Measurements from ENCODE around the gene GLI3. TPM values are rescaled to one million over a fixed set of nuclear protein-coding genes. Genes with fewer than 3 reads are reported as not detected.

GLI3 gene
- total RNA-seq, 2 donors from 2014 or later: 9.2 to 14.7 TPM

- Histone ChIP-seq H3K9me3 (no peaks in the 10 kb centered on the region), H3K36me3 (no peaks in the 10 kb centered on the region), H3K27me3 (replicated peaks; ENCODE audit: insufficient read depth) (no peaks in the 10 kb centered on the region), H3K27ac (no peak overlapping the region), H3K4me3 (no peak overlapping the region), H3K4me1 (replicated peaks) (peaks cover 1% of the 10 kb centered on the region)
- DNase-seq (ENCODE audit: low spot score): no peak
- no peak for TF ChIP-seq CTCF (IDR thresholded peaks at IDR 0.05)
- TF ChIP-seq POLR2A (IDR thresholded peaks at IDR 0.05): no peak
- TF ChIP-seq POLR2AphosphoS5 (IDR thresholded peaks at IDR 0.05): no peak
- intact Hi-C loops (cut with DNase I): no loop called here
Observed at GRCh38 chr7:42145539-42145938, 91.5 kb downstream of the GLI3 start.

GRCh38 chr7:42144604-42145003, 92.4 kb downstream of the GLI3 start:
- TF ChIP-seq POLR2A (IDR thresholded peaks at IDR 0.05) (no peak), POLR2AphosphoS5 (IDR thresholded peaks at IDR 0.05) (no peak), CTCF (IDR thresholded peaks at IDR 0.05) (no peak)
- intact Hi-C loops (cut with DNase I): no loop called here
- Histone ChIP-seq H3K27ac (no peak overlapping the region), H3K36me3 (no peaks in the 10 kb centered on the region), H3K4me3 (no peak overlapping the region), H3K27me3 (replicated peaks; ENCODE audit: insufficient read depth) (no peaks in the 10 kb centered on the region), H3K9me3 (no peaks in the 10 kb centered on the region), H3K4me1 (replicated peaks) (no peaks in the 10 kb centered on the region)
- no peak for DNase-seq (ENCODE audit: low spot score)
- 74% methylated on average over 4 of the region's 4 CpGs for WGBS

- TF ChIP-seq POLR2A (IDR thresholded peaks at IDR 0.05) (no peak), CTCF (IDR thresholded peaks at IDR 0.05) (no peak), POLR2AphosphoS5 (IDR thresholded peaks at IDR 0.05) (no peak)
- Histone ChIP-seq H3K9me3 (no peaks in the 10 kb centered on the region), H3K27me3 (replicated peaks; ENCODE audit: insufficient read depth) (no peaks in the 10 kb centered on the region), H3K4me1 (replicated peaks) (no peaks in the 10 kb centered on the region), H3K36me3 (no peaks in the 10 kb centered on the region), H3K4me3 (no peak overlapping the region), H3K27ac (no peak overlapping the region)
- DNase-seq (ENCODE audit: low spot score): no peak
- intact Hi-C loops (cut with DNase I): no loop called here
- whole genome bisulfite sequencing: 60% methylated on average over 14 of the region's 14 CpGs
Observed at GRCh38 chr7:42143711-42144600, 93.1 kb downstream of the GLI3 start.

GRCh38 chr7:42142089-42142488, 94.9 kb downstream of the GLI3 start:
- intact Hi-C loops (cut with DNase I): no loop called here
- DNase-seq (ENCODE audit: low spot score): no peak
- Histone ChIP-seq H3K4me3 (no peak overlapping the region), H3K27me3 (replicated peaks; ENCODE audit: insufficient read depth) (no peaks in the 10 kb centered on the region), H3K9me3 (no peaks in the 10 kb centered on the region), H3K27ac (no peak overlapping the region), H3K4me1 (replicated peaks) (no peaks in the 10 kb centered on the region), H3K36me3 (no peaks in the 10 kb centered on the region)
- no peak for TF ChIP-seq CTCF (IDR thresholded peaks at IDR 0.05)
- no peak for TF ChIP-seq POLR2AphosphoS5 (IDR thresholded peaks at IDR 0.05)
- TF ChIP-seq POLR2A (IDR thresholded peaks at IDR 0.05): no peak
- WGBS: 83% methylated on average over 4 of the region's 4 CpGs

- Histone ChIP-seq H3K9me3 (no peaks in the 10 kb centered on the region), H3K36me3 (no peaks in the 10 kb centered on the region), H3K27me3 (replicated peaks; ENCODE audit: insufficient read depth) (no peaks in the 10 kb centered on the region), H3K27ac (no peak overlapping the region), H3K4me3 (no peak overlapping the region), H3K4me1 (replicated peaks) (no peaks in the 10 kb centered on the region)
- 84% methylated on average over 4 of the region's 4 CpGs for WGBS
- no peak for DNase-seq (ENCODE audit: low spot score)
- no peak for TF ChIP-seq POLR2AphosphoS5 (IDR thresholded peaks at IDR 0.05)
- intact Hi-C loops (cut with DNase I): no loop called here
Observed at GRCh38 chr7:42139751-42140150, 97.3 kb downstream of the GLI3 start.
